MM.1S (cell line): ENCODE results near the gene TNFAIP8.
"Not testable (repeated sequence)": the region's sequence is repeated elsewhere in the genome, so short reads cannot be mapped to it uniquely, and the experiment has no call there.

Experiments used
- DNase-seq: peaks from one replicate; pipeline ENCODE4 v3.0.0-alpha.2; 2015
- H2AFZ ChIP-seq: fragments of 300-600 bp; sonication (generic); 2 replicates; pipeline ENCODE4 v1.6.0; 2016; ENCODE audit warnings: antibody characterized with exemption, low read length
- H3F3A ChIP-seq: fragments of 300-600 bp; sonication (generic); 2 replicates; pipeline ENCODE4 v1.6.1; 2016; ENCODE audit warnings: mild to moderate bottlenecking, antibody characterized with exemption, low read length, moderate library complexity, mixed read lengths; ENCODE audit not compliant: insufficient read depth
- H3K27ac ChIP-seq: fragments of 300-600 bp; sonication (generic); 2 replicates; pipeline ENCODE4 v1.5.1; 2016; ENCODE audit warnings: mild to moderate bottlenecking, low read length
- H3K27me3 ChIP-seq: fragments of 300-600 bp; sonication (generic); replicated peaks from 2 replicates; pipeline ENCODE4 v1.6.0; 2016; ENCODE audit warnings: low read length; ENCODE audit not compliant: insufficient read depth
- H3K36me3 ChIP-seq: fragments of 300-600 bp; sonication (generic); replicated peaks from 2 replicates; pipeline ENCODE4 v1.6.1; 2016; ENCODE audit warnings: mild to moderate bottlenecking, low read length, mixed read lengths; ENCODE audit not compliant: insufficient read depth
- H3K4me1 ChIP-seq: fragments of 300-600 bp; sonication (generic); 2 replicates; pipeline ENCODE4 v1.6.1; 2016; ENCODE audit warnings: low read length, mixed read lengths
- H3K4me2 ChIP-seq: fragments of 300-600 bp; sonication (generic); 2 replicates; pipeline ENCODE4 v1.6.0; 2016; ENCODE audit warnings: low read depth, low read length
- H3K4me3 ChIP-seq: fragments of 300-600 bp; sonication (generic); 2 replicates; pipeline ENCODE4 v1.5.1; 2016; ENCODE audit warnings: low read length, mixed read lengths
- H3K79me2 ChIP-seq: fragments of 300-600 bp; sonication (generic); 2 replicates; pipeline ENCODE4 v1.6.1; 2016; ENCODE audit warnings: mixed run types, low read length, mixed read lengths
- H3K9ac ChIP-seq: fragments of 300-600 bp; sonication (generic); 2 replicates; pipeline ENCODE4 v1.6.1; 2016; ENCODE audit warnings: low read length, mixed read lengths
- H3K9me2 ChIP-seq: fragments of 300-600 bp; sonication (generic); replicated peaks from 2 replicates; pipeline ENCODE4 v1.6.1; 2016; ENCODE audit warnings: mild to moderate bottlenecking, low read length, mixed read lengths; ENCODE audit not compliant: insufficient read depth
- H3K9me3 ChIP-seq: fragments of 300-600 bp; sonication (generic); replicated peaks from 2 replicates; pipeline ENCODE4 v1.6.1; 2016; ENCODE audit warnings: mild to moderate bottlenecking, low read length, mixed read lengths; ENCODE audit not compliant: insufficient read depth
- H4K20me1 ChIP-seq: fragments of 300-600 bp; sonication (generic); 2 replicates; pipeline ENCODE4 v1.6.1; 2016; ENCODE audit warnings: mild to moderate bottlenecking, low read length, moderate library complexity, mixed read lengths; ENCODE audit not compliant: insufficient read depth
- CTCF ChIP-seq: fragments of 300-600 bp; sonication (generic); IDR thresholded peaks from 2 replicates; pipeline ENCODE4 v1.5.1; 2016; ENCODE audit warnings: antibody characterized with exemption, low read length, mixed read lengths
- EZH2 ChIP-seq: fragments of 300-600 bp; sonication (generic); optimal IDR thresholded peaks from 2 replicates; pipeline ENCODE3; 2017; ENCODE audit warnings: low read depth, mild to moderate bottlenecking, antibody characterized with exemption, low read length, mixed read lengths
- EZH2phosphoT487 ChIP-seq: fragments of 300-600 bp; sonication (generic); IDR thresholded peaks from 2 replicates; pipeline ENCODE4 v1.6.1; 2018; ENCODE audit warnings: antibody characterized with exemption, low read length

TNFAIP8 gene

GRCh38 chr5:119426057-119426456 is 70.2 kb downstream of the TNFAIP8 start:
- H3K79me2 ChIP-seq, result no peaks in the 10 kb centered on the region
- no peaks in the 10 kb centered on the region for H3K9me2 ChIP-seq
- H3K27ac ChIP-seq, result no peak overlapping the region
- H3K27me3 ChIP-seq, result no peaks in the 10 kb centered on the region
- TF ChIP-seq EZH2phosphoT487 (no peak), EZH2 (no peak), CTCF (no peak)
- H3K4me3 ChIP-seq, result no peak overlapping the region
- no peaks in the 10 kb centered on the region for H3F3A ChIP-seq
- DNase-seq, result no peak
- H3K4me1 ChIP-seq, result no peaks in the 10 kb centered on the region
- H3K36me3 ChIP-seq, result no peaks in the 10 kb centered on the region
- H2AFZ ChIP-seq, result no peak overlapping the region
- H4K20me1 ChIP-seq, result no peaks in the 10 kb centered on the region
- no peak overlapping the region for H3K4me2 ChIP-seq
- H3K9ac ChIP-seq, result no peak overlapping the region
- H3K9me3 ChIP-seq, result no peaks in the 10 kb centered on the region

- H3K4me1 ChIP-seq, result no peaks in the 10 kb centered on the region
Measured at GRCh38 chr5:119427060-119427459, 71.2 kb downstream of the TNFAIP8 start.

GRCh38 chr5:119427596-119427995 is 71.8 kb downstream of the TNFAIP8 start:
- H3K4me1 ChIP-seq, H2AFZ ChIP-seq, H3K4me2 ChIP-seq, H3K79me2 ChIP-seq, H3F3A ChIP-seq, H3K9me3 ChIP-seq, H3K36me3 ChIP-seq, H3K27ac ChIP-seq, H3K9ac ChIP-seq, DNase-seq, H4K20me1 ChIP-seq, H3K4me3 ChIP-seq, H3K27me3 ChIP-seq, H3K9me2 ChIP-seq: not testable (repeated sequence)

More at GRCh38 chr5:119427060-119427459, 71.2 kb downstream of the TNFAIP8 start:
- no peak overlapping the region for H3K27ac ChIP-seq
- TF ChIP-seq EZH2 (no peak), CTCF (no peak), EZH2phosphoT487 (no peak)
- H3K9ac ChIP-seq, result no peak overlapping the region
- H3K4me2 ChIP-seq, result no peak overlapping the region
- H2AFZ ChIP-seq, result no peak overlapping the region
- H3K9me2 ChIP-seq, result no peaks in the 10 kb centered on the region
- no peaks in the 10 kb centered on the region for H3K27me3 ChIP-seq
- no peaks in the 10 kb centered on the region for H4K20me1 ChIP-seq
- H3F3A ChIP-seq, result no peaks in the 10 kb centered on the region
- no peaks in the 10 kb centered on the region for H3K79me2 ChIP-seq
- DNase-seq, result no peak
- H3K9me3 ChIP-seq, result no peaks in the 10 kb centered on the region
- H3K4me3 ChIP-seq, result no peak overlapping the region
- H3K36me3 ChIP-seq, result no peaks in the 10 kb centered on the region

GRCh38 chr5:119428166-119428565 is 72.3 kb downstream of the TNFAIP8 start:
- not testable (repeated sequence) for H3K4me3 ChIP-seq, H3K9me2 ChIP-seq, H3K9ac ChIP-seq, H3K4me2 ChIP-seq, H2AFZ ChIP-seq, H3K27ac ChIP-seq, H3K79me2 ChIP-seq, H3K4me1 ChIP-seq, H4K20me1 ChIP-seq, H3K9me3 ChIP-seq, H3F3A ChIP-seq, DNase-seq, H3K36me3 ChIP-seq, H3K27me3 ChIP-seq

GRCh38 chr5:119428574-119428973 is 72.8 kb downstream of the TNFAIP8 start:
- H3K79me2 ChIP-seq, H3K9me2 ChIP-seq, DNase-seq, H3F3A ChIP-seq, H3K9me3 ChIP-seq, H2AFZ ChIP-seq, H3K27me3 ChIP-seq, H3K27ac ChIP-seq, H3K4me1 ChIP-seq, H3K4me3 ChIP-seq, H3K9ac ChIP-seq, H3K36me3 ChIP-seq, H4K20me1 ChIP-seq, H3K4me2 ChIP-seq: not testable (repeated sequence)

GRCh38 chr5:119432674-119433237 is 76.9 kb downstream of the TNFAIP8 start:
- H4K20me1 ChIP-seq, H3K9me2 ChIP-seq: not testable (repeated sequence)

More at GRCh38 chr5:119432674-119433237, 76.9 kb downstream of the TNFAIP8 start:
- H3K4me1 ChIP-seq, H3F3A ChIP-seq, H3K4me2 ChIP-seq, H3K27me3 ChIP-seq, H2AFZ ChIP-seq, H3K27ac ChIP-seq, H3K9me3 ChIP-seq, H3K9ac ChIP-seq, H3K36me3 ChIP-seq, H3K79me2 ChIP-seq, H3K4me3 ChIP-seq, DNase-seq: not testable (repeated sequence)
